HepG2 (cell line): ENCODE measurements around the gene ATRIP. TPM values are rescaled to one million over a fixed set of nuclear protein-coding genes. Genes with fewer than 3 reads are reported as not detected.

Source experiments
- AKAP8 ChIP-seq: sonication (generic); formaldehyde crosslinking; IDR thresholded peaks from 2 replicates; pipeline ENCODE4 v1.5.1; 2020; ENCODE audit warnings: mild to moderate bottlenecking, missing genetic modification reagents
- CC2D1A ChIP-seq: sonication (generic); formaldehyde crosslinking; IDR thresholded peaks from 2 replicates; pipeline ENCODE4 v1.8.1; 2023; ENCODE audit warnings: mild to moderate bottlenecking, missing genetic modification reagents
- FOXC1 ChIP-seq: sonication (generic); formaldehyde crosslinking; IDR thresholded peaks from 2 replicates; pipeline ENCODE4 v1.8.0; 2022; ENCODE audit warnings: mild to moderate bottlenecking, missing genetic modification reagents, borderline replicate concordance
- HCFC1 ChIP-seq: fragments of 150-350 bp; IDR thresholded peaks from 2 replicates; pipeline ENCODE4 v1.6.1; 2014; ENCODE audit warnings: low read depth, low read length
- IKZF4 ChIP-seq: sonication (generic); formaldehyde crosslinking; IDR thresholded peaks from 2 replicates; pipeline ENCODE4 v1.5.1; 2020; ENCODE audit warnings: borderline replicate concordance, mild to moderate bottlenecking, low read depth, missing genetic modification reagents; ENCODE audit errors: not compliant biosample characterization
- KLF9 ChIP-seq: IDR thresholded peaks from 2 replicates; pipeline ENCODE4 v1.6.1; 2016; ENCODE audit warnings: low read depth
- NFE2L2 ChIP-seq: fragments of 150-350 bp; IDR thresholded peaks from 2 replicates; pipeline ENCODE4 v1.6.1; 2014; ENCODE audit warnings: low read length
- POLR2A ChIP-seq, 2 experiments: IDR thresholded peaks; 2 replicates each; pipeline ENCODE4 v1.6.1; 2011; ENCODE audit warnings: low read depth in 2 of 2, low read length in 2 of 2, mild to moderate bottlenecking in 1 of 2, moderate library complexity in 1 of 2; ENCODE audit not compliant: insufficient read depth in 1 of 2
- PTBP1 ChIP-seq: fragments of 200-400 bp; formaldehyde crosslinking; IDR thresholded peaks from 2 replicates; pipeline ENCODE4 v1.6.1; 2018; ENCODE audit warnings: low read length, low read depth; ENCODE audit not compliant: poor library complexity, severe bottlenecking
- TCF7L2 ChIP-seq: IDR thresholded peaks from 2 replicates; pipeline ENCODE4 v1.6.1; 2011; ENCODE audit warnings: mild to moderate bottlenecking, low read depth, low read length, moderate library complexity
- ZMYM4 ChIP-seq: sonication (generic); formaldehyde crosslinking; IDR thresholded peaks from 2 replicates; pipeline ENCODE4 v1.8.1; 2023; ENCODE audit warnings: mild to moderate bottlenecking, missing genetic modification reagents
- ZNF12 ChIP-seq: sonication (generic); formaldehyde crosslinking; IDR thresholded peaks from 2 replicates; pipeline ENCODE4 v1.5.0; 2020; ENCODE audit warnings: missing genetic modification reagents
- ZNF557 ChIP-seq: sonication (generic); formaldehyde crosslinking; IDR thresholded peaks from 2 replicates; pipeline ENCODE4 v1.4.0; 2020; ENCODE audit warnings: missing genetic modification reagents
- ZNF605 ChIP-seq: sonication (generic); formaldehyde crosslinking; IDR thresholded peaks from 2 replicates; pipeline ENCODE4 v1.8.0; 2022; ENCODE audit warnings: mild to moderate bottlenecking, missing genetic modification reagents
- ZNF607 ChIP-seq: sonication (generic); formaldehyde crosslinking; IDR thresholded peaks from 2 replicates; pipeline ENCODE4 v1.5.1; 2020; ENCODE audit warnings: missing genetic modification reagents, mild to moderate bottlenecking, borderline replicate concordance
- polyA plus RNA-seq, 8 experiments: library from polyadenylated mRNA; depleted of rRNA in 3 of 8; stranded (reverse) in 7 of 8; unstranded in 1 of 8; fragments of >200 nt; fragmentation: Illumina TruSeq in 4 of 8; extraction: Trizol in 4 of 8; gene quantifications; 2 replicates each; pipeline versions ENCODE4 v1.2.1 to v1.2.3, GENCODE V29; 2011 to 2016; ENCODE audit warnings: low read depth in 4 of 8, missing spikeins in 1 of 8, mixed read lengths in 1 of 8; ENCODE audit not compliant: insufficient read depth in 1 of 8
- total RNA-seq, 5 experiments: library from RNA; depleted of rRNA; stranded (reverse); fragments of >200 nt; fragmentation: Illumina TruSeq; extraction: Trizol; gene quantifications; 2 replicates each; pipeline ENCODE4 v1.2.3, GENCODE V29; 2016; ENCODE audit warnings: low read depth in 1 of 5
- TF ChIP-seq, protein P1 (sequence below): IDR thresholded peaks from 2 replicates; pipeline ENCODE4 v1.6.1; 2012; ENCODE audit warnings: low read depth, low read length, improper control_type of control experiment
- TF ChIP-seq, protein P2 (sequence below): sonication (generic); formaldehyde crosslinking; IDR thresholded peaks from 2 replicates; pipeline ENCODE4 v1.4.0; 2020; ENCODE audit warnings: low read depth, mild to moderate bottlenecking, missing genetic modification reagents
- TF ChIP-seq, protein P3 (sequence below): sonication (generic); formaldehyde crosslinking; IDR thresholded peaks from 2 replicates; pipeline ENCODE4 v1.4.0; 2020; ENCODE audit warnings: missing genetic modification reagents
- TF ChIP-seq, protein P4 (sequence below): sonication (generic); formaldehyde crosslinking; IDR thresholded peaks from 2 replicates; pipeline ENCODE4 v1.8.0; 2022; ENCODE audit warnings: missing genetic modification reagents, mild to moderate bottlenecking, borderline replicate concordance
- TF ChIP-seq, protein P5 (sequence below): sonication (generic); formaldehyde crosslinking; IDR thresholded peaks from 2 replicates; pipeline ENCODE4 v1.4.0; 2020; ENCODE audit warnings: missing genetic modification reagents, borderline replicate concordance

ATRIP gene
- total and polyA plus RNA-seq, 2 of the 13 experiments (the other 11 are each of a cell fraction or from before 2014, with no cell fraction given) = 5.1 to 12.5 TPM

DNA sequence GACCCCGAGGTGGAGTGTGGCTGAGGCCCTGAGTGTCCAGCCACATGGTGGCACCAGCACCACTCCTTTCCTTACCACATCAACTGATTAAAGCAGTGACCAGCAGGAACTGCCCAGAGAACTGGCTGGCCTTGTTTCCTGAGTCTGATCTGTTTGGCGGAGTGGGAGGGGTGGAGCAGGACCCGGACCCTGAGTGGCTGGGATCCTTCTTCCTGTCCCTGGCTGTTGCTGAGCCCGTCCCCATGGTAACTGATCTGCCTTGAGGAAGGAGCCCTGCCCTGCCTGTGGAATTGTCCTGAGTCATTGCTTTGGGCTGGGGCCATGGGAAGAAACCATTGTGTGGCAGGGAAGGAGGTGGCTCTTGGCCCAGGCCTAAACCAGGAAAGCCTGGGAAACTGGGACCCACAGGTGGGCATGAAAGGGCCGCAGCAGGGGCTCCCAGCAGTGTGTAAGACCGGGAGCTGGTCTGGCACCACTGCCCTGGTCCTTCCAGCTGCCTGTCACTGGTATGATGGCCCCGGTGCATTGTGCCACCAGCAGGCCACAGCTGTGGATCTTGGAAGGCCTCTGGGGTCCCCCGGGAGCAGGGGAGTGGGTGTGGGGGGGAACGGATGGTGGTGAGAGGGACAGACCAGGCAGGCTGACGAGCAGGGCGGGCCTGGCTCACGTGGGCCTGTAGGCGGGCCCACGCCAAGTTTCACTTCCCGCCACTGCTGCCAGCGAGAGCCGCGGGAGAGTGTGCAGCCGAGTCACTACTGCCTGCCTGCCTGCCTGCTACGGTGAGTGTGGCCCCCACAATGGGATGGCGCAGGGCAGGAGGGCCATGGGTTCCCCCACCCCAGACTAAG, 19.2 kb downstream of the ATRIP start (continued):
- TF ChIP-seq PTBP1 (no peak), KLF9 (CRISPR knock-in tag) (no peak), ZNF605 (CRISPR knock-in tag) (0 out of 2 replicates have a peak, but pooled peaks have one; percentile 32), POLR2A (IDR thresholded peaks at IDR 0.05; ENCODE audit: insufficient read depth in 1 of 2, low read depth in 2 of 2, low read length in 2 of 2) (no peak), IKZF4 (CRISPR knock-in tag) (no peak), HCFC1 (no peak), NFE2L2 (peak; percentile 90), ZNF557 (CRISPR knock-in tag) (no peak), ZNF607 (CRISPR knock-in tag) (no peak), CC2D1A (CRISPR knock-in tag) (no peak), ZMYM4 (peak; percentile 59; the same call in 1 of the 2 replicates), TCF7L2 (no peak), FOXC1 (CRISPR knock-in tag) (no peak), ZNF12 (no peak), AKAP8 (peak; percentile 69; the same call in 1 of the 2 replicates)
- TF ChIP-seq, protein P1, sequence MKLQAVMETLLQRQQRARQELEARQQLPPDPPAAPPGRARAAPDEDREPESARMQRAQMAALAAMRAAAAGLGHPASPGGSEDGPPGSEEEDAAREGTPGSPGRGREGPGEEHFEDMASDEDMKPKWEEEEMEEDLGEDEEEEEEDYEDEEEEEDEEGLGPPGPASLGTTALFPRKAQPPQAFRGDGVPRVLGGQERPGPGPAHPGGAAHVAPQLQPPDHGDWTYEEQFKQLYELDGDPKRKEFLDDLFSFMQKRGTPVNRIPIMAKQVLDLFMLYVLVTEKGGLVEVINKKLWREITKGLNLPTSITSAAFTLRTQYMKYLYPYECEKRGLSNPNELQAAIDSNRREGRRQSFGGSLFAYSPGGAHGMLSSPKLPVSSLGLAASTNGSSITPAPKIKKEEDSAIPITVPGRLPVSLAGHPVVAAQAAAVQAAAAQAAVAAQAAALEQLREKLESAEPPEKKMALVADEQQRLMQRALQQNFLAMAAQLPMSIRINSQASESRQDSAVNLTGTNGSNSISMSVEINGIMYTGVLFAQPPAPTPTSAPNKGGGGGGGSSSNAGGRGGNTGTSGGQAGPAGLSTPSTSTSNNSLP = peak; percentile 64
- TF ChIP-seq, protein P2, sequence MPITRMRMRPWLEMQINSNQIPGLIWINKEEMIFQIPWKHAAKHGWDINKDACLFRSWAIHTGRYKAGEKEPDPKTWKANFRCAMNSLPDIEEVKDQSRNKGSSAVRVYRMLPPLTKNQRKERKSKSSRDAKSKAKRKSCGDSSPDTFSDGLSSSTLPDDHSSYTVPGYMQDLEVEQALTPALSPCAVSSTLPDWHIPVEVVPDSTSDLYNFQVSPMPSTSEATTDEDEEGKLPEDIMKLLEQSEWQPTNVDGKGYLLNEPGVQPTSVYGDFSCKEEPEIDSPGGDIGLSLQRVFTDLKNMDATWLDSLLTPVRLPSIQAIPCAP = no peak
- TF ChIP-seq, protein P3, sequence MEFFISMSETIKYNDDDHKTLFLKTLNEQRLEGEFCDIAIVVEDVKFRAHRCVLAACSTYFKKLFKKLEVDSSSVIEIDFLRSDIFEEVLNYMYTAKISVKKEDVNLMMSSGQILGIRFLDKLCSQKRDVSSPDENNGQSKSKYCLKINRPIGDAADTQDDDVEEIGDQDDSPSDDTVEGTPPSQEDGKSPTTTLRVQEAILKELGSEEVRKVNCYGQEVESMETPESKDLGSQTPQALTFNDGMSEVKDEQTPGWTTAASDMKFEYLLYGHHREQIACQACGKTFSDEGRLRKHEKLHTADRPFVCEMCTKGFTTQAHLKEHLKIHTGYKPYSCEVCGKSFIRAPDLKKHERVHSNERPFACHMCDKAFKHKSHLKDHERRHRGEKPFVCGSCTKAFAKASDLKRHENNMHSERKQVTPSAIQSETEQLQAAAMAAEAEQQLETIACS (CRISPR knock-in tag) = no peak
- TF ChIP-seq, protein P4, sequence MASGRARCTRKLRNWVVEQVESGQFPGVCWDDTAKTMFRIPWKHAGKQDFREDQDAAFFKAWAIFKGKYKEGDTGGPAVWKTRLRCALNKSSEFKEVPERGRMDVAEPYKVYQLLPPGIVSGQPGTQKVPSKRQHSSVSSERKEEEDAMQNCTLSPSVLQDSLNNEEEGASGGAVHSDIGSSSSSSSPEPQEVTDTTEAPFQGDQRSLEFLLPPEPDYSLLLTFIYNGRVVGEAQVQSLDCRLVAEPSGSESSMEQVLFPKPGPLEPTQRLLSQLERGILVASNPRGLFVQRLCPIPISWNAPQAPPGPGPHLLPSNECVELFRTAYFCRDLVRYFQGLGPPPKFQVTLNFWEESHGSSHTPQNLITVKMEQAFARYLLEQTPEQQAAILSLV (CRISPR knock-in tag) = peak; percentile 64; the same call in 1 of the 2 replicates
- TF ChIP-seq, protein P5, sequence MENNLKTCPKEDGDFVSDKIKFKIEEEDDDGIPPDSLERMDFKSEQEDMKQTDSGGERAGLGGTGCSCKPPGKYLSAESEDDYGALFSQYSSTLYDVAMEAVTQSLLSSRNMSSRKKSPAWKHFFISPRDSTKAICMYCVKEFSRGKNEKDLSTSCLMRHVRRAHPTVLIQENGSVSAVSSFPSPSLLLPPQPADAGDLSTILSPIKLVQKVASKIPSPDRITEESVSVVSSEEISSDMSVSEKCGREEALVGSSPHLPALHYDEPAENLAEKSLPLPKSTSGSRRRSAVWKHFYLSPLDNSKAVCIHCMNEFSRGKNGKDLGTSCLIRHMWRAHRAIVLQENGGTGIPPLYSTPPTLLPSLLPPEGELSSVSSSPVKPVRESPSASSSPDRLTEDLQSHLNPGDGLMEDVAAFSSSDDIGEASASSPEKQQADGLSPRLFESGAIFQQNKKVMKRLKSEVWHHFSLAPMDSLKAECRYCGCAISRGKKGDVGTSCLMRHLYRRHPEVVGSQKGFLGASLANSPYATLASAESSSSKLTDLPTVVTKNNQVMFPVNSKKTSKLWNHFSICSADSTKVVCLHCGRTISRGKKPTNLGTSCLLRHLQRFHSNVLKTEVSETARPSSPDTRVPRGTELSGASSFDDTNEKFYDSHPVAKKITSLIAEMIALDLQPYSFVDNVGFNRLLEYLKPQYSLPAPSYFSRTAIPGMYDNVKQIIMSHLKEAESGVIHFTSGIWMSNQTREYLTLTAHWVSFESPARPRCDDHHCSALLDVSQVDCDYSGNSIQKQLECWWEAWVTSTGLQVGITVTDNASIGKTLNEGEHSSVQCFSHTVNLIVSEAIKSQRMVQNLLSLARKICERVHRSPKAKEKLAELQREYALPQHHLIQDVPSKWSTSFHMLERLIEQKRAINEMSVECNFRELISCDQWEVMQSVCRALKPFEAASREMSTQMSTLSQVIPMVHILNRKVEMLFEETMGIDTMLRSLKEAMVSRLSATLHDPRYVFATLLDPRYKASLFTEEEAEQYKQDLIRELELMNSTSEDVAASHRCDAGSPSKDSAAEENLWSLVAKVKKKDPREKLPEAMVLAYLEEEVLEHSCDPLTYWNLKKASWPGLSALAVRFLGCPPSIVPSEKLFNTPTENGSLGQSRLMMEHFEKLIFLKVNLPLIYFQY (CRISPR knock-in tag) = peak; percentile 51; the same call in 1 of the 2 replicates
